HepG2 (cell line): ENCODE data around the gene CARD16. TPM values are rescaled to one million over a fixed set of nuclear protein-coding genes. Genes with fewer than 3 reads are reported as not detected.

Source experiments
- BHLHE40 ChIP-seq: IDR thresholded peaks from 2 replicates; pipeline ENCODE4 v1.6.1; 2011; ENCODE audit warnings: low read length, improper control_type of control experiment
- CBX2 ChIP-seq, 2 experiments: fragments of 200-600 bp in 1 of 2; sonication (generic); formaldehyde crosslinking in 1 of 2; IDR thresholded peaks; 2 replicates each; pipeline versions ENCODE4 v1.7.0 to v1.8.1; 2018 to 2022; ENCODE audit warnings: low read depth in 2 of 2, low read length in 1 of 2, mild to moderate bottlenecking in 1 of 2, missing genetic modification reagents in 1 of 2
- E2F2 ChIP-seq: sonication (generic); formaldehyde crosslinking; IDR thresholded peaks from 2 replicates; pipeline ENCODE4 v1.4.0; 2020; ENCODE audit warnings: missing genetic modification reagents, borderline replicate concordance
- HDAC6 ChIP-seq: fragments of 200-600 bp; sonication (generic); IDR thresholded peaks from 2 replicates; pipeline ENCODE4 v1.7.0; 2017; ENCODE audit warnings: mild to moderate bottlenecking, antibody characterized with exemption, low read length, low read depth
- HOXA5 ChIP-seq: sonication (generic); formaldehyde crosslinking; IDR thresholded peaks from 2 replicates; pipeline ENCODE4 v1.4.0; 2020; ENCODE audit warnings: missing genetic modification reagents
- LBX2 ChIP-seq: sonication (generic); formaldehyde crosslinking; IDR thresholded peaks from 2 replicates; pipeline ENCODE4 v1.5.0; 2020; ENCODE audit warnings: missing genetic modification reagents, mild to moderate bottlenecking, borderline replicate concordance
- NAIF1 ChIP-seq: sonication (generic); formaldehyde crosslinking; IDR thresholded peaks from 2 replicates; pipeline ENCODE4 v1.5.0; 2020; ENCODE audit warnings: mild to moderate bottlenecking, missing genetic modification reagents, borderline replicate concordance
- NKX3-1 ChIP-seq: sonication (generic); formaldehyde crosslinking; IDR thresholded peaks from 2 replicates; pipeline ENCODE4 v1.5.0; 2020; ENCODE audit warnings: missing genetic modification reagents
- PHF21A ChIP-seq: sonication (generic); formaldehyde crosslinking; IDR thresholded peaks from 2 replicates; pipeline ENCODE4 v1.5.0; 2020; ENCODE audit warnings: mild to moderate bottlenecking, missing genetic modification reagents
- POGZ ChIP-seq: sonication (generic); formaldehyde crosslinking; IDR thresholded peaks from 2 replicates; pipeline ENCODE4 v1.4.0; 2020; ENCODE audit warnings: mild to moderate bottlenecking, missing genetic modification reagents
- PRDM15 ChIP-seq: sonication (generic); formaldehyde crosslinking; IDR thresholded peaks from 2 replicates; pipeline ENCODE4 v1.4.0; 2020; ENCODE audit warnings: missing genetic modification reagents
- PRPF4 ChIP-seq: fragments of 200-400 bp; formaldehyde crosslinking; IDR thresholded peaks from 2 replicates; pipeline ENCODE4 v1.6.1; 2016; ENCODE audit warnings: low read length, low read depth; ENCODE audit not compliant: poor library complexity, severe bottlenecking
- SMC3 ChIP-seq: IDR thresholded peaks from 2 replicates; pipeline ENCODE4 v1.6.1; 2011; ENCODE audit warnings: low read length, improper control_type of control experiment
- SNRNP70 ChIP-seq: fragments of 200-400 bp; formaldehyde crosslinking; IDR thresholded peaks from 2 replicates; pipeline ENCODE4 v1.6.1; 2017; ENCODE audit warnings: mild to moderate bottlenecking, low read depth, low read length, moderate library complexity
- TFDP1 ChIP-seq: IDR thresholded peaks from 2 replicates; pipeline ENCODE4 v1.6.1; 2016; ENCODE audit warnings: missing compliant biosample characterization, missing genetic modification reagents, borderline replicate concordance
- TFDP2 ChIP-seq: sonication (generic); formaldehyde crosslinking; IDR thresholded peaks from 2 replicates; pipeline ENCODE4 v1.4.0; 2020; ENCODE audit warnings: missing genetic modification reagents
- XBP1 ChIP-seq: sonication (generic); formaldehyde crosslinking; IDR thresholded peaks from 2 replicates; pipeline ENCODE4 v1.5.0; 2020; ENCODE audit warnings: missing genetic modification reagents
- ZBTB44 ChIP-seq: sonication (generic); formaldehyde crosslinking; IDR thresholded peaks from 2 replicates; pipeline ENCODE4 v1.4.0; 2020; ENCODE audit warnings: missing genetic modification reagents
- ZFP62 ChIP-seq: sonication (generic); formaldehyde crosslinking; IDR thresholded peaks from 2 replicates; pipeline ENCODE4 v1.4.0; 2020; ENCODE audit warnings: missing genetic modification reagents
- ZFX ChIP-seq: sonication (generic); formaldehyde crosslinking; IDR thresholded peaks from 2 replicates; pipeline ENCODE4 v1.4.0; 2020; ENCODE audit warnings: mild to moderate bottlenecking, low read depth, missing genetic modification reagents, moderate library complexity
- ZNF678 ChIP-seq: sonication (generic); formaldehyde crosslinking; IDR thresholded peaks from 2 replicates; pipeline ENCODE4 v1.4.0; 2020; ENCODE audit warnings: mild to moderate bottlenecking, missing genetic modification reagents
- ZNF703 ChIP-seq: sonication (generic); formaldehyde crosslinking; IDR thresholded peaks from 2 replicates; pipeline ENCODE4 v1.5.1; 2020; ENCODE audit warnings: missing genetic modification reagents, mild to moderate bottlenecking, moderate library complexity, borderline replicate concordance
- polyA plus RNA-seq, 8 experiments: library from polyadenylated mRNA; depleted of rRNA in 3 of 8; stranded (reverse) in 7 of 8; unstranded in 1 of 8; fragments of >200 nt; fragmentation: Illumina TruSeq in 4 of 8; extraction: Trizol in 4 of 8; gene quantifications; 2 replicates each; pipeline versions ENCODE4 v1.2.1 to v1.2.3, GENCODE V29; 2011 to 2016; ENCODE audit warnings: low read depth in 4 of 8, missing spikeins in 1 of 8, mixed read lengths in 1 of 8; ENCODE audit not compliant: insufficient read depth in 1 of 8
- total RNA-seq, 5 experiments: library from RNA; depleted of rRNA; stranded (reverse); fragments of >200 nt; fragmentation: Illumina TruSeq; extraction: Trizol; gene quantifications; 2 replicates each; pipeline ENCODE4 v1.2.3, GENCODE V29; 2016; ENCODE audit warnings: low read depth in 1 of 5

The CARD16 gene
- total and polyA plus RNA-seq, 2 of the 13 experiments (the other 11 are each of a cell fraction or from before 2014, with no cell fraction given), result 0.34 TPM; not detected in 1

- TF ChIP-seq TFDP1 (CRISPR knock-in tag), result no peak
- no peak for TF ChIP-seq ZFX (CRISPR knock-in tag)
- TF ChIP-seq ZBTB44 (CRISPR knock-in tag), result no peak
- no peak for TF ChIP-seq NAIF1
- TF ChIP-seq ZNF703, result no peak
- TF ChIP-seq LBX2 (CRISPR knock-in tag), result no peak
- TF ChIP-seq PRDM15 (CRISPR knock-in tag), result no peak
- no peak for TF ChIP-seq NKX3-1
- no peak for TF ChIP-seq ZFP62 (CRISPR knock-in tag)
- TF ChIP-seq PRPF4, result no peak
- TF ChIP-seq PHF21A (CRISPR knock-in tag), result peak; percentile 60; the same call in 1 of the 2 replicates
- TF ChIP-seq E2F2, result no peak
- no peak for TF ChIP-seq HOXA5 (CRISPR knock-in tag)
- TF ChIP-seq TFDP2 (CRISPR knock-in tag), result no peak
- TF ChIP-seq CBX2 (IDR thresholded peaks at IDR 0.05; ENCODE audit: low read depth, low read length), result no peak
- TF ChIP-seq CBX2 (CRISPR knock-in tag; IDR thresholded peaks at IDR 0.05; ENCODE audit: low read depth), result no peak
- no peak for TF ChIP-seq XBP1 (CRISPR knock-in tag)
- no peak for TF ChIP-seq HDAC6
- TF ChIP-seq SMC3, result no peak
- peak; percentile 83 for TF ChIP-seq POGZ (CRISPR knock-in tag)
- no peak for TF ChIP-seq ZNF678 (CRISPR knock-in tag)
- no peak for TF ChIP-seq SNRNP70
- TF ChIP-seq BHLHE40, result no peak
Observed at GRCh38 chr11:105051559-105051958, 6.4 kb upstream of the CARD16 start (continued).
